HG02973 (cell line): ENCODE measurements around the gene INIP.
"Not testable (repeated sequence)": the region's sequence is repeated elsewhere in the genome, so short reads cannot be mapped to it uniquely, and the experiment has no call there.

Source experiments
- ATAC-seq: cut with Tn5 transposase; IDR thresholded peaks from one replicate; pipeline ENCODE4 v1.9.1; 2021; ENCODE audit warnings: moderate library complexity; ENCODE audit not compliant: unreplicated experiment

Gene INIP

DNA sequence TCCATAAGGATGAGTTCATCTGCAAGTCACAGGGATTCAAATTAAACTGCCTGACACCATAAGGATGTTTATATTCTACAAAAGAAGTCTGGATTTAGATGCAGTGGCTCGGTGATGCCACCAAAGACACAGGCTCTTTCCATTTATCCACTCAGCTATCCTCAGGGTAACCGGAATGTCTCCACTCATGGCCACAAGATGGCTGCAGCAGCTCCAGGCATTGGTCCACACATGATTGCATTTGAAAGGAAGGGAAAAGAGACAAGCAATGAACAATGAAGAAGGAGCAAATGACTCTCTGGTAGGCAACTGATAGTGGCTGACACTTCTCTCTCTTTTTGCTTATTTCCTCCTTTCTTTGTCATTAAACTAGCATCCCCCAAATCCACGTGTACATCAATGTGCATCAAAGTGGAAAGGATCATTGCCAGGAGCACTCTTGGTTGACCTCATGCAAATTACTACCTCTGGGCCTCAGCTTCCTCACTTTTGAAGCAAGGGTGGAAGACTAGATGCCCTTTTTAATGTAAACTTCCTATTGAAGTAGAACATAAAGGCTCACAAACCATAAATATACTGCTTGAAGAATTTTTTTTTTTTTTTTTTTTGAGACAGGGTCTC lies 25.4 kb upstream of the INIP start:
- no peak for ATAC-seq

GRCh38 chr9:112734892-112735291 lies 17.0 kb upstream of the INIP start:
- ATAC-seq = no peak

DNA sequence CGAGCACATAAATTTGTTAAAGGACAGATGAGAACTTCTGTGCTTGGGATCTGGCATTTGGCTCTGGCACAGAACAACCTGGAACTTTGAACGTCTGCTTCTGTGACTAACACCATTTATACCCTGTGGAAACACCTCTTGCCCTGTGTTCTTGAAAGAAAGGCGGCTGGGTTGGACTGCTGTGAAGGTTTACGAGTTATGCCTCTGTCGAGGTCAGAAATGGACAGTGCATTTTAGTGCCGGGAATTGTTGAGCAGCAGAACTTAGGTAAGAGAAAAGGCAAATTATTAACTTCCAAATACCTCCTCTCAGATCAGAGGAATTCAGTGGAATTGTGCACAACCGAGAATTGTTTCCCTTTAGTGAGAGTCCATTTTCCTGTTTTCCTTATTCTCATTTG lies 14.1 kb upstream of the INIP start:
- no peak for ATAC-seq

DNA sequence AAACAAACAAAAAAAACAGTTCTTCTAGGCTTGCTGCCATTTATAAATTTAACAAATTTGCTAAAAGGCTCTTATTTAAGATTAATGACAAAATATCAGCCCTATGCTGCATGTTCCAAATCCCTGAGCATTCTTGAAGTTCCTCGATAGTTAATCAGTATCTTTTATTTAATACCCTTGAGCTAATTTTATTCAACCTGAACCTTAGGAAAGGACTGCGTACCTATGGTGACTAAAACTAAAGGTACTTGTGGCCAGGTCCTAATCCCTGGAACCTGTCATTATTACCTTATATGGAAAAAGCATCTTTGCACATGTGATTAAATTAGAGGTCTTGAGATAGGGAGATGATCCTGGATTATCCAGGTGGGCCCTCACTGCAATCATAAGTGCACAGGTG lies 10.5 kb upstream of the INIP start:
- ATAC-seq = no peak

- no peak for ATAC-seq
Observed at GRCh38 chr9:112726428-112726827, 8.5 kb upstream of the INIP start.

GRCh38 chr9:112725961-112726360 lies 8.0 kb upstream of the INIP start:
- no peak for ATAC-seq

GRCh38 chr9:112722749-112723148 lies 4.8 kb upstream of the INIP start:
- not testable (repeated sequence) for ATAC-seq

DNA sequence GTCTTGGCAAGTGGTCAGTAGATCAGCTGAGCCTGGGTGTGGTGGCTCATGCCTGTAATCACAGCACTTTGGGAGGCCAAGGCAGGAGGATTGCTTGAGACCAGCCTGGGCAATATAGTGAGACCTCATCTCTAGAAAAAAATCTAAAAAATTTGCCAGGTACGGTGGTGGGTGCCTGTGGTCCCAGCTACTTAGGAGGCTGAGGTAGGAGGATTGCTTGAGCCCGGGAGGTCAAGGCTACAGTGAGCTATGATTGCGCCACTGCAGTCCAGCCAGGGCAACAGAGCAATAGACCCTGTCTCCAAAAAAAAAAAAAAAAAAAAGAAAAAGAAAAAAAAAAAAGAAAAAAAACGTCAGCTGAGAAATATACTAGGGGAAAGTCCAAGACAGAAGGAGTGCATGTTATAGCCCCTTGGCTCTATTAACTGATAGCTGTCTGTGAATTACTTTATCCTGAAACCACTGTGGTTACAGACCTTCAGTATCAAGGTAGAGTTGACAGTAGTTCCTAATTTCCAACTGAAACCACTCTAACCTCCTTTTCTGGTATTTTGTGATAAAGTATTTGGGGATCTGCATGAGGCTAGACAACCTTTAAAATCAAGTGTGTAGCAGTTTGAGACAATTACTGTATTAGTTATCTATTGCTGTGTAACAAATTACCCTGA lies 2.3 kb upstream of the INIP start:
- no peak for ATAC-seq

DNA sequence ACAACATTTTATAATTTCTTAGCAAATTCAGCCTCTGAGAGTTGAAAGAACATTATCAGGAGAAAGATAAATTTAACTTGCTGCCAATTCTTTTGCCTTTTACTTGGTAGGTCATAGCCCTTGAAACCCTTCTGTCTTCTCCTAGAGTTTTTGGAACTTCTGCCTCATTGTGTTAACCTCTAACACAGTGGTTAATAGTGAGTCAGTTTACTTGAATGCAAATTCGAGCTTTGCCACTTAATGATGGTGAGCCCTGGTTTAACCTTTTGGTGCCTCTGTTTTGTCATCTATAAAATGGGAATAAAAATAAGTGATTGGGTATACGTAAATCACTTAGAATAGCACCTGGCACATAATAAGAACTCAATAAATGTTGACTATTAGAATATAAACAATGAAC lies 1.8 kb upstream of the INIP start:
- no peak for ATAC-seq

- peak; percentile 32 for ATAC-seq
Observed at GRCh38 chr9:112719241-112719691, 1.3 kb upstream of the INIP start.

DNA sequence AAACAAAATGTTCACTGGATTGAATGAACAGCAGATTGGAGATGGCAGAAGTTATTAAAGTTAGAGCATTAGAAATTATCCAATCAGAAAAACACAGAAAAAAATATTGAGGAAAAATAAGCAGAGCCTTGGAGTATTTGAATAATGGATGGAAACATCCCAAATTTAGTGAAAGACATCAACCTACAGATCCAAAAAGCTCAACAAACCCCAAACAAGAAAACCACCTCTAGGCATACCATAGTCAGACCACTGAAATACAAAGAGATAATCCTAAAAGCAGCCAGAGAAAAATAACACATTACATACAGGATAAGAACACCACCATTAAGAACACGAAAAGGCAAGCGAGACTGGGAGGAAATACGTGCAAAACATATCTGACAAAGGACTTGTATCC lies 5.2 kb downstream of the INIP start:
- no peak for ATAC-seq

DNA sequence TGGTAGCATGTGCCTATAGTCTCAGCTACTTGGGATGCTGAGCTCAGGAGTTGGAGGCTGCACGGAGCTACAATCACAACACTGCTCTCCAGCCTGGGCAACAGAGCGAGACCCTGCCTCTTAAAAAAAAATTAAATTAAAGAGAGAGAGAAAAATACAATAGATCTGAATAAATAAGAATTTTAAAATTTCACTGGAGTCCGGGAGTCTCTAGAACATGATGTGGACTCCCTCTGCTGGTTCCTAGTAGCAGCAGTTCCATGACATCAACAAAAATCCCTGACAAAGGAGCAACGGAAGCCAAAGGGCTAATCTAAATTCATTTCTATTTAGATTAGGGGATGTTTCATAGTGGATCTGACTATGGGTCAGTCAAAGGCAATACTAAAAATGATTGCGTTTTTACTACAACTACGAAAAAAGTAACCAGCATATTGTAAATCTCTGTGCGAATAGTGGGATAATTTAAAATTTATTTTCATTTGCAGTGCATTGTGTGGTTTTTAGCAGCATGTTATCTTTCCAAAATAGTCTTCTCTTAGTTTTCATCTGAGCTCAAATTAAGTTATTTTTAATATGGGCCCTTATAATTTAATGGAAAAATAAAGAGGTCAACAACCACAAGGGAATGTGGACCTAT lies 6.7 kb downstream of the INIP start:
- no peak for ATAC-seq

DNA sequence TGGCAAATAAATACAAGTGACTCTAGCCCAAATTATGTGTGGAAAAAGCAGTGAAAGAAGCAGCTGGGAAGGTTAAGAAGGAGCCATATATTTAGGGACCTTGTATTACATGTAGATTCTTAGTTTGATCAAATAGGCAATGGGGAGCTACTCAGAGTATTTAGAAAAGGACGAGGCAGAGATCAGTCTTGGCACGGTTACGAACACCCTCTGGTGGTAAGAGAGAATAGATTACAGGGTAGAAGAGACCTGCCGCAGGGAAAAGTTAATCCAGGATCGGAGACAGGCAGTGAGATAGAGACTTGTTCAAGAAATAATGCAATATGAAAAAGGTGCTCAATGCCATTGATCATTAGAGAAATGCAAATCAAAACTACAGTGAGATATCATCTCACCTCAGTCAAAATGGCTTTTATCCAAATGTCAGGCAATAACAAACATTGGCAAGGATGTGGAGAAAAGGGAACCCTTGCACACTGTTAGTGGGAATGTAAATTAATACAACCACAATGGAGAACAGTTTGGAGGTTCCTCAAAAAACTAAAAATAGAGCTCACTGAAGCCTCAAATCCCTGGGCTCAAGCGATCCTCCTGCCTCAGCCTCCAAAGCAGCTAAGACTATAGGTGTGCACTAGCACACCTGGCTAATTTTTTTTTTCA lies 12.0 kb downstream of the INIP start:
- ATAC-seq = no peak

GRCh38 chr9:112703304-112703703 lies 14.6 kb downstream of the INIP start:
- no peak for ATAC-seq

DNA sequence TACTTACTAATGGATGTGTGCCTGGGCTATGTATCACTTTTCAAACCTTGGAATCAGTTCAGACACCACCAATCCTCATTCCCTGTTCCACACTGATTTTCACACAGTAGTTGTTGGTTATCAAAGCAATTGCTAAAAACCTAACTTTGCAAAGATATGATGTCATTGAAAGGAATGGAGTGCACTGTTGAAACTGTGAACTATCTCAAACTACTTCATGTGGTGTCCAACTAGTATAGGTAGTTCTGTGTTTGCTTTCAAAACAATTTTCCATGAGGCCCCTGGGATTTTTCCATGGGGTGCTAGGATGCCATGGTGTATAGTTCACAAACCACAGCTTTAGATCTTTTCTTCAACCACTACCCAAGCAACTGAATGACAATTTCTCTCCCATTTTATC lies 17.8 kb downstream of the INIP start:
- no peak for ATAC-seq

DNA sequence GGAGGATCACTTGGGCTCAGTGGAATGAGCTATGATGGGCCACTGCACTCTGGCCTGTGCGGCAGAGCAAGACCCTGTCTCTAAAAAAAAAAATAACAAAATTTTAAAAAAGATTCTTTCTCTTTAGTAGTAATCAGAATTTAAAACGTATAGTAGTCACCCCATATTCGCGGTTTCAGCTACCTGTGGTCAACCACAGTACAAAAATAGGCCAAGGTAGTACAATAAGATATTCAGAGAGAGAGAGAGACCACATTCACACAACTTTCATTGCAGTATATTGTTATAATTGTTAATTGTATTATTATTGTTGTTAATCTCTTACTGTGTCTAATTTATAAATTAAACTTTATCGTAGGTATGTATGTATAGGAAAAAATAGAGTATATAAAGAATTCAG lies 18.7 kb downstream of the INIP start:
- peak; percentile 69 for ATAC-seq

GRCh38 chr9:112696461-112696860 lies 21.5 kb downstream of the INIP start:
- no peak for ATAC-seq

GRCh38 chr9:112694706-112695555 lies 23.0 kb downstream of the INIP start:
- ATAC-seq = no peak

DNA sequence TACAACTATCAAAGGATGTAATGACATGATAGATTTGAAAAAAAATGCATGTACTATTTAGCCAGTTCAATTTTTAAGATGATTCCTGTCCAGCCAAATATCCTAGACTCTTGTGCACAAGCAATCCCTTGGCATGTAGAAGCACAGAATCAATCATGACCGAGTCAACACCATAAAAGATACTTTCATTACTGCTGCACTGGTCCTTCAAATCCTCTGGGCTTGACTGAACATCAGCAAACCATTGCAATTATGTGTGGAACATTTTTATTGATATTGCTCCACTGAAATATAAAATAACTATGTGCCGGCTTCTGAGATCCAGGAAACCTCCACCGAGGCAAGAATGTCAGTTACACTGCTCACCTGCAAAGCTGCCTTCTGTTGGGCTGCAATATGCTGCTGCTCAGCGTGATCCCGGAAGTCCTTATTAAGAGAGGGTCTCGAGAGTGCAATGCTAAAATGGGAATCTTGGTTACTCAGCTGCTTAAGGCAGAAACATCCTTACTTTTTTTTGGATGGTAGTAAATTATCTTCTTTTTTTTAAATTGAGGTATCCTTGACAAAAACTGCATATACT lies 28.7 kb downstream of the INIP start:
- ATAC-seq = no peak

GRCh38 chr9:112680731-112681402 lies 37.0 kb downstream of the INIP start:
- no peak for ATAC-seq
